DMS53 treated with DMSO at 0.1 percent for 48 hours (cell line): ENCODE results near the gene RWDD3.
A peak's percentile ranks its signal among the peaks of the same experiment; 100 is the strongest.

Experiments
- DNase-seq: peaks from one replicate; lab custom pipeline; 2025; ENCODE audit not compliant: unreplicated experiment; lab: John Stamatoyannopoulos, UW

Gene RWDD3

DNA sequence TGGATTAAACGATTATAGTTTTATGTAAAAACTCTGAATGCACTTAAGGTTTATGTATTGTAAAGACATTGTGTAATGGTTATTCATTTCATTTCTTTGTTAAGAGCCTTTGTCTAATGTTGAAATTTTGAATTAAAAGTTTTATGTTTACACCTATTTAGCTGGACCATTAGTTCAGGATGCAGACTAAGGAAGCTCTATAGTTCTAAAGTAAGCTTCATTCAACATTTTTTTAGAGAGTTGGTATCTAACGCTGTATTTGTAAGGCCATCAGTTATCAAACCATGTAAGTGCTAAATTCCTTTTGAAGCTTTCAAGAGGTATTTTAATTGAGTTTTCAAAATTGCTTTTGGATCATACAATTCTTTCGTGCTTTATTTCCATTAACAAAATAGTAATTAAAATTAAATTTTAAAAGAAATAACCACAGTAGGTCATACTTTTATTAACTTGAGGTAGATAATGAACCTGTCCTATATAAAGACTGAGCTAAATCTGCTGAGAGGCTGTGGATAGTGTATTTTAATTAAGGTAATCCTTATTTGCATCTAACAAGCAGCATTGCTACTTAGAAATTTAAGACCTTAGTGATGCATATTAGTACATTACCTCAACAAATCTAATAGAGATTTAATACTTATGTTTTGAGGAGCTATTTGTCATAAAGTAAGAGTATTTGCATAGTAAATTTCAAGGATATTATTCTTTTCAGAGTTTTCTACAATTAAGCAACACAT lies 47.9 kb downstream of the RWDD3 start:
- DNase-seq, result no peak

GRCh38 chr1:95282518-95282895 lies 48.5 kb downstream of the RWDD3 start:
- DNase-seq, result no peak

DNA sequence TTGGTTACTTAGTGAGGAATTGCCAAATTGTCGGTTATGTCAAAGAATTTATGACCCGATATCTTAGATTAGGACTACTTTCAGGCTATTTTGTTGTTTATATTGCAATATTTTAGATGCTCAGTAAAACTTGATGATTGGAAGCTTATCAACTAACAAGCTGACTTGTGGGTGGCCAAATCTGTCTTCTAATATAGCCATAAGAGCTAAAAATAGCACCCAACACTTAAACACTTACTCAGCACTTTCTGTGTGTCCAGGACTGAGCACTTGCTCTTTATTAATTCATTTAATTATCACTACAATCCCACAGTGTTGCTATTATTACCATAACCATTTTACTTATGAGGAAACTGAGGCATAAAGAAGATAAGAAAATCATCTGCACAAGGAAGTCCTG lies 50.4 kb downstream of the RWDD3 start:
- DNase-seq, result no peak

- peak; percentile 87 for DNase-seq
Observed at GRCh38 chr1:95286479-95286878, 52.5 kb downstream of the RWDD3 start.

- DNase-seq, result peak; percentile 57
Observed at GRCh38 chr1:95287081-95287480, 53.1 kb downstream of the RWDD3 start.

GRCh38 chr1:95287825-95288224 lies 53.8 kb downstream of the RWDD3 start:
- DNase-seq, result peak; percentile 86
